Measurements from ENCODE around the gene NOP10.
"Not testable (repeated sequence)": the region's sequence is repeated elsewhere in the genome, so short reads cannot be mapped to it uniquely, and the experiment has no call there.

The NOP10 gene

DNA sequence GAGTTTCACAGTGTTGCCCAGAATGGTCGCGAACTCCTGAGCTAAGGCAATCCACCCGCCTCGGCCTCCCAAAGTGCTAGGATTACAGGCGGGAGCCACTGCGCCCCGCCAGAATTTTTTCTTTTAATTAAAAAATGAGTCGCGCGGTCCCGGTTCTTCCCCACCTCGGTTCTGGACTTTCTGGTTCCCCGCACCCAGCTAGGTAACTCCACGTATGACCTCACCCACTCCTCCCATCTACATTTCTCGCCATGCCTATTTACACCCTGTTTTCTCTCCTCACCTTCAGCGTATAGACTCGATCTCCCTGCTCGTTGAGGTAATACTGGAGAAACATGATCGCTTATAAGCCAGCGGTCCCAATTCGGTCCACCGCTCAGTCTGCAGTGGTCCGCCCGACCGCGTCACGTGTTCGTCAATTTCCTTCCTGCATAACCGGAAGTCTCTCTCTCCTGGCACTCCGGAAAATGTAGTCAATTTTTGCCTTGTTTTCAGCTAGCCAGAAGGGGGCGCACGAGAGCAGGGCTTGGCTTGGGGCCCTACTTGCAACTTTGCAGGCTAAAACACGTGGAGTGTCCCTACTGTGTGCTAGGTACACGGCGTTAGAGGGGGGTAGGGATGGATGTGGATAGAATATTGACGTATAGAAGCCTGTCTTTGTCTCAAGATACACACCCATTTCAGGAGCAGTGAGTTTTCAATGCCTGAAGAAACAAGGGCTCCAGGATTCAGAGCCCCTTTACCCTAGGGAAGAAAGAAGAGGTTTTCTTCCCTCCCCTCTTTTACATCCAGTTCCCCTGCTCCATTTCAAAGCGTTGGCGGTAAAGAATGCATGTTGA, at the start of gene NOP10, which contains the start of gene NUTM1:
TSS of gene NOP10 (minus strand) at position 400 of the 839 bp plus-strand sequence. CDS start at position 337, 63 bp downstream.
TSS of gene NUTM1 (plus strand) at position 579 of the 839 bp plus-strand sequence. CDS start 382 bp downstream, outside the sequence.
- DNase-seq (ENCODE audit: low spot score): peak; percentile 96

DNA sequence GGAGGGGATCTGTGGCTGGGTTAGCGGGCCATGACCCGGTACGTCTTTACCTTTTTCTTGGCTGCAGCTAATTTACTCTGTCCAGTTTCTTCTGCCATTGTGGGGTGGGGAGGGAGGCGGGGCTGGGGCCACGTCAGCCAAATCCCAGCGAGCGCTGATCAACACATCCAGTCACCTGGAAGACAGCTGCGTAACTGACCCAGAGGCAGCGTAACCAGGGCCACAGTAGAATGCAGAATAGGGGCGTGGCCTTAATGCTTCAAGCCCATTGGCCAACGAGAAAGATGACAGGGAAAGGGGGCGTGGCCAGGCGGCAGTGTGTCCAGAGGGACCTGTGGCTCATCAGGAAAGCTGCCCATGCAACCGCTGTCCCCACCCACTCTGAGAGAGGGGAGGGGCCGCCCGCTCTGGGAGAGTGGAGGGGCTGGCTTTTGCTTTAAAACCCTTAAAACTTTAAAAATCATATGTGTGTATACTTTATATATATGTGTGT, 46.7 kb upstream of the NOP10 start:
- DNase-seq (ENCODE audit: low spot score): not testable (repeated sequence)

DNA sequence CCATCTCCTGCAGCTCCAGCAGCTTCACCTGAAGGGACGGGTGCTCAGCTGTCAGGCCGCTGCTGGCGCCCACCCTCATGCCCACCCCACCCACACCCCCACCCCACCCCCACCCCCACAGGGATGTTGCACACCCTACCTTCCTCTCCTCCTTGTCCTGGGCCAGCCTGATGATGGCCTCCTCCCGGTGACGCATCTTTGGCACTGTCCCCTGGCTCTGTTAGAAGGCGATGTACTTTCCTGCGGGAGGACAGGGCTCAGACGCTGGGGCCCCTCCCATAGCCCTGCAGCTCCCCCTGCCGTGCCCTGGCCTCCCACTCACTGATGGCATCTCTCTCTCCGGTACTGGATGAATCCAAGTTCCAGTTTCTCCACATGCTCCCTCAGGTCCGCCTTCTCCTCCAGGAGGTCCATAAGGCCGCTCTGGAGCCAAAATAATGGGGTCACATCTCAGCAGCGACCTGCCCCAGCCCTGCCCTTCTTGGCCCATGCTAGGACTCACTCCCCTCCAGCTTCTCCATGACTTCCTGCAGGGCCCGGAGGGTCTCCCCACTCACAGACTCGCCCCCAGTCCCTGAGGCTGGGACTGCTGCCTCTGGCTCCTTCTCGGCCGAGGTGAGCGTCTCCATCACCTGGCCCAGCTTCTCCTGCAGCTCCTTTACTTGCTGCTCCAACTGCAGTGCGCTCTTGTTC, 39.0 kb upstream of the NOP10 start:
- DNase-seq (ENCODE audit: low spot score): not testable (repeated sequence)

DNA sequence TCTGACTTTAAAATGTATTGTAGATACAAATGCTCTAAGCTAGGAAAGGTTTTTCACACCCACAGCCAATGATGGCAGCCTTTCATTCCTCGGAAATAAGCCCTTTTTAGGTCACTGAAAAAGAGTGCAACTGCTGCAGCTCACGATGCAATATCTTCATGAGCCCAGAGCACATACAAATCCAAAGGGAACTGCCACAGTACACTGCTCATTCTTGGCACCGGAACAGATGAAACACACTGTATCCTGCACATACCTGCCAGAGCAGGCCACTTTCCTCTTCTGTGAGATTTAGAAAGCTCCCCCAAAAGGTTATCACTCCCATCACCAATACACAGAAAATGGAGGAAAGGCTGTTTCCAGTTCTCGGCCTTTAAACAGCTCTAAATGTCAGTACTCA, 37.6 kb upstream of the NOP10 start:
- not testable (repeated sequence) for DNase-seq (ENCODE audit: low spot score)

DNA sequence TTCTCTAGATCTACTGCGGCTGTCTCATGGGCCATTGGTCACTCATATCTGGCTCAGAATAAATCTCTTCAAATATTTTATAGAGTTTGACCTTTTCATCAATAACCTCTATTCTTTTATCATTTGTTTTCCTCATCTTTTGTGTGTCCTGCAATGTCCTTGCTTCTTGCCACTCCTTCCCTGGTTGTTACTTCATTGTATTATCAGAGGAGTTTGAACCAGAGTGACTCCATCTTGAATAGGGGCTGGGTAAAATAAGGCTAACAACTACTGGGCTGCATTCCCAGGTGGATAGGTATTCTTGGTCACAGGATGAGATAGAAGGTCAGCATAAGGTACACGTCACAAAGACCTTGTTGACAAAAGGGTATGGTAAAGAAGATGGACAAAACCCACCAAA, 33.9 kb upstream of the NOP10 start:
- no peak for DNase-seq (ENCODE audit: low spot score)

DNA sequence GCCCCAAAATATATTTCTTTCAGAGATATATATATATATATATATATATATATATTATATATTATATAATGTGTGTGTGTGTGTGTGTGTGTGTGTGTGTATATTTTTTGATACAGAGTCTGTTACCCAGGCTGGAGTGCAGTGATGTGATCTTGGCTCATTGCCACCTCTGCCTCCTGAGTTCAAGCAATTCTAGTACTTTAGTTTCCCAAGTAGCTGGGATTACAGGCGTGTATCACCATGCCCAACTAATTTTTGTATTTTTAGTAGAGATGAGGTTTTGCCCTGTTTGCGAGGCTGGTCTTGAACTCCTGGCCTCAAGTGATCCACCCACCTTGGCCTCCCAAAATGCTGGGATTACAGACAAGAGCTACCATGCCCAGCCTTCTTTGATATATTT, 32.6 kb upstream of the NOP10 start:
- DNase-seq (ENCODE audit: low spot score): not testable (repeated sequence)

DNA sequence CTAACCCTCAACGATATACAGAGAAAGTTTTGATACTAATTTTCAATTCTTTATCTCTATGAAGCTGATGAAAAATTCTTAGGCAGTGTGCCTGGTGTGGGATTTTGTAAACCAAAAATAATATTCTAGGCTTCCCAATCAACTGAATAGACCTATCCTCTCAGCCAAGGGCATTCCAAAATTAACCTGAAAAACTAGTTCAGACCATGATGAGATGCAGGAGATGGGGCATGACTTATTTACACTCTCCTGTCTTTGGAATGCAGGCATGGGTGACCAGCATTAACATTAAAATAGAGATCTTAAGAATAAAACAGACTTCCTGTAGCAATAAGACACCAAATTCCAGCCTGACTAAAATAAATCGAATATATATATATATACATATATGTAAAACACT, 31.9 kb upstream of the NOP10 start:
- no peak for DNase-seq (ENCODE audit: low spot score)

DNA sequence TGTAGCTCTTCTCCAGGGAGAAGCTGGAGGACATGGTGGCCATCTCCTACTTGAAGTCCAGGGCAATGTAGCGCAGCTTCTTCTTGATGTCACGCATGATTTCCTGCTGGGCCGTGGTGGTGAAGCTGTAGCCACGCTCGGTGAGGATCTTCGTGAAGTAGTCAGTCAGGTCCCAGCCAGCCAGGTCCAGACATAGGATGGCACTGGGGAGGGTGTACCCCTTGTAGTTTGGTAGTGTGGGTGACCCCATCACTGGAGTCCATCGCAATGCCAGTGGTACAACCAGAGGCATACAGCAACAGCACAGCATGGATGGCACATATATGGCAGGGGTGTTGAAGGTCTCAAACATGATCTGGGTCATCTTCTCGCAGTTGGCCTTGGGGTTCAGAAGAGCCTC, 31.0 kb upstream of the NOP10 start:
- DNase-seq (ENCODE audit: low spot score): no peak

DNA sequence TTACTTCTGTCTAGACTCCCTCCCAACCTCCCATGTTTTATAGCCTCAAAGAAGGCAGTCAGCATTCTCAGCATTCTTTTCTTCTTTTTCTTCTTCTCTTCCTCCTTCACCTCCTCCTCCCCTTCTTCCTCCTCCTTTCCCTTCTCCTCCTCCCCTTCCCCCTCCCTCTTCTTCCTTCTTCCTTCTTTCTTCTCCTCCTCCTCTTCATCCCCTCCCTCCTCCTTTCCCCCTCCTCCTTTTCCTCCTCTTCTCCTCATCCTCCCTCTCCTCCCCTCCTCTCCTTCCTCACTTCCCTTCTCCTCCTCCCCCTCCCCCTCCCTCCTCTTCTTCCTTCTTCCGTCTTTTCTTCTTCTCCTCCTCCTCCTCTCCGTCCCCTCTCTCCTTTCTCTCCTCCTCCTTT, 27.7 kb upstream of the NOP10 start:
- DNase-seq (ENCODE audit: low spot score): no peak

DNA sequence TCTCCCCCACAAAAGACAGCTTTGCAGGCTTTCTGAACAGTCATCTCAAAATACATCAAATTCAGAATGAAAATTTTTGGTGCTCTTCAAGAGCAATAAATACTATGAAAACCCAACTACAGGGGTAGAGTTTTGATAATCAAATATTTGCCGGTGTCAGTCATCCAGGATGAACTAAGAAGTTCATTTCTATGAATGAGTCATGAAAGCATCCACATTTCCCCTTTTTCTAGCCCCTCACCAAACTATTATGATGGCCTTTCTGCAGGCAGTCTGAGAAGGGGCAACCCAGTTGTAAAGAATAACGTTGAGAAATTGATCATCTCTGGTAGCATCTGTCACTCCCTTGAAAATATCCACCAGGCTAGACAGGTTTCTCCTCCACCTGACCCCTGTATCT, 27.2 kb upstream of the NOP10 start:
- DNase-seq (ENCODE audit: low spot score): no peak

DNA sequence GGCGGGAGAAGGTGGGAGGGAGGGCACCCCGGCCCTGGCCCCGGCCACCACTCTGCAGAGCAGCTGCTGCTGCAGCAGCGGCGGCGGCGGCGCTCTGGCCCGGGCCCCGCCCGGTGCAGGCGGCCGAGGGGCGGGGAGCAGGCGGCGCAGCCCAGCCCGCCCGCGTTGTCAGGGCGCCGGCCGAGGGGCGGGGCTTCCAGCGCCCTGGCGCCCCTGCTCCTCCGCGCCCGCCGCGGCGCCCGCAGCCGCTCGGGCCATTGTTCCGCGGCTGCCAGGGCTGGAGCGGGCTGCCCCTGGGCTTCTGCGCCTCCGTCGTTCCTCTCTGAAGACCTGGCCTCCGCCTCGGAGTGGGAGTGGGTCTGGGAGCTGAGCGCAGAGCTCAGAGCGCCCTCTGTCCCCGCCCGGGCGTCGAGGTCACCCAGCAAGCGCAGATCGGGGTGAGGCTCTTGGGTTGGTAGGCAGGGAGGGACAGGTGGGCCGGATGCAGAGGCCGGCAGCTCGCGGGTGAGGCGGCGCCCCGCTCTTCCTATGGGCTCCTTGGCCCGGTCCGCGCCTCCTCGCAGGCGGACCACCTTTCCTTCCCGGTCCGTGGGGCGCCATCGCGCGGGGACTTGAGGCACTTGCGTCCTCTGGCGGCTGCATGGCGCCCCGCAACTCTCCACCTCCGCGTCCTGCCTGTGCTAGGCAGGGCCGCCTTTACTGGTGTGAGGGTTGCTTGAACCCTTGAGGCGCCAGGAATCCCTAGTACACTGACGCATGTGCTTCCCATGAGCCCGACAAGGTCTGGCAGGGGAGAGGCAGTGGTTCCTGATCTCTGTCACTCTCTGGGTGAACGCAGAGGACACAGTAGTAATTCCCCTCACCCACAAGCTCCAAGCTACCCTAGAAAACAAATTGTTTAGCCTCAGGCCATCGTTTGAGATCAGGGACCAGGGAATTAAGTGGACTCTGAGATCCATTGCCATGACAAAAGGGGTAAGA, 24.5 kb upstream of the NOP10 start, which contains the start of gene LPCAT4:
TSS of gene LPCAT4 (minus strand) at position 96 of the 981 bp plus-strand sequence. CDS start 96 bp downstream, outside the sequence.
- peak; percentile 88 for DNase-seq (ENCODE audit: low spot score)

DNA sequence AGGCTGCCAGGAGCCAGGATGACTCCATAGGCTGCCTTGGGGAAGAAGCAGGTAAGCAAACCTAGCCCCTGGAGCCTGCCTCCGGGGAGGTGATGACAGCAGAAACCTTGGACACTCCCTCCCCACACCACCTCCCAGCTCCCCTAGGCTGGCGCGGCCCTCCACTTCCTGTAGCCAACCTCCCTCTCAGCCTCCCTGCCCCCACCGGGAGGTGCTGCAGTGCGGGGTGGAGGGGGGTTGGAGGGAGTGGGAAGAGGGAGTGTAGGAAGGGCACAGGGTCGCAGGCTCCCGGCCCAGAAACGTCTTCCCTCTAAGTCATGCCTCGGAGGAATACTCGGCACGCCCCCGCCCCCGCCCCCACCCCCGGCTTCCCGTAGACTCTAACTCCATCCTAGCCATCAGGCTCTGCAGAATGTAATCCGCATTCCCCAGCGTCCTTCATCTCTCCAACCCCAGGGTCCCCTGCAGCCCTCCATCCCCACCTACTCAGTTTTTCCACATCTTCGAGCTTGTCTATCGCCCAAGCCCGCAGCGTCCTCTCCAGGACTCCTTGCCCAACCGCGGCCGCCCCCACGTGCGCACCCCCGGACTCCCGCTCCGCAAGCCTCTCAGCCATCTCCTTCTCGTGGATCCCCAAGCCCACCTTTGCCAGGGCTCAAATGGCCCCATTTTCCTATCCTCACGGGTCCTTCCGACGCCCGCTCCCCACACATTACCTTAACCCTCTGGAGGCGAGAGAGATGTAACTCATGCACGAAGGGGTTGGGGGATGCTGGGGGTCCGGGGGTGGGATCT, 23.5 kb upstream of the NOP10 start:
- peak; percentile 68 for DNase-seq (ENCODE audit: low spot score)

DNA sequence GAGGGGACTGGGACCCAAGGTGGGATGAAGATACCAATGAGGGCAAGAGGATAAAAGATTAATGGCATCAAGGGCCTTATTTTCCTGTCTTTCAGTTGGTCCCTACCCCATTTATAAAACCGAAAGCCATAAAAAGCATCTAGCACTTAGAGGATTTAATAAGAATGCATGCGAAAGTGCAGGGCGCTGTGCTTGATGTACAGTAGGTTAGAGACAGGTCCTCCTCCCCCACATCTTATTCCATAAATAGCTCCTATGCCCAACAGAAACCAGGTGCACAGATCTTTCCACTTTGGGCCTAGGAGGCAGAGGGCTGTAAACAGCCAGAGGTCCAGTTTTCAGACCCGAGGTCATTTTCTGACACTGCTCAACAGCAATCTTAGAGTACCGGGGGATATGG, 22.9 kb upstream of the NOP10 start:
- DNase-seq (ENCODE audit: low spot score): no peak

DNA sequence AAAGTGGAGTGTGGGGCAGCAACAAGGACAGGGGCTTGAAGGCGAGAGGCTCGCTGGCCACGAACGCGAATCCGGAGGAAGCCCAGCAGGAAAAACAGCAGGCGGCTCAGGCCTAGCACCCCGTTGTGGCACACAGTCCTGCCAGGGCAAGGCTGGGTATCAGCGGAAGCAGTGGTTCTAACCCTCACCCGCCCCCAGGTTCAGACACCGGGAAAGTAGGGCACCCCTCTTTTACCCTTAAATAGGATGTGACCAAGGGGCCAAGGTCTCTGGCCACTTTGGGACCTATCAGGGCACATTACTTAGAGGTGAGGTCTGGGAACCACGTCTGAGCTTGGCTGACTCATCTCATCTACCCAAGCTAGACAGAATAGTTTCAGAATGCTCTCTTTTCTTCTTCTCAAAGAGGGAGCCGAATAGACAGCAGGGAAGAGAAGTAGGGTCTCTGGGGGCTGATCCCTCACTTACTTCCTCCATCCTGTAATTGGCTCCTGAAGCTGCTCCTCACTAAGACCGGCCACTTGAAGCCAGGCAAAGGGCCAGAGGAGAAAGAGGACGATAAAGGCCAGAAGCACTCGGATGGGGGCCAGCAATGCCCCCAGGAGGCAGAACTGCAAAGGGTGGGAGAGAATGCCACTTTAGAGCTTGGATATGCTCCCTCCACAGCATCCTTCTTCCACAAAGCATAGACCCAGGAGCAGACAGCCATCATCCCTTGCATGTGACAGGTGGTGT, 22.3 kb upstream of the NOP10 start:
- DNase-seq (ENCODE audit: low spot score): no peak

DNA sequence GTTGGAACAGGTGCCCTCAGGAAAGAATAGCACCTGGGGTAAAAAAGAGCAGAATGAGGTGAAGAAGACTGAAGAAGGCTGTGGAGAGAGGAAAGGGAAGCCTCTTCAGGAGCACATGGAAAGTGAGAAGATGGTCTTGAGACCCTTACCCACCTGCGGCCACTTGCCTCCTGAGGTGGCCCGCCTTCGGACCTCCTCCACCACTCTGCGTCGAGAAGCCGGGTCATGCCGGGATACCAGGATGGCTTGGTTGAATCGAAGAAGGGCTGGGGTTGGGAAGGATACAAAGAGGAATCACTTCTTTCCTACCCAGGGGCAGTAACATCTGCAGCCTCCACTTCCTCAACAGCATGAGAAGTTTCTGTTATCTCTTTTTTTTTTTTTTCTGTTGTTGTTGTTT, 21.1 kb upstream of the NOP10 start:
- DNase-seq (ENCODE audit: low spot score): no peak

DNA sequence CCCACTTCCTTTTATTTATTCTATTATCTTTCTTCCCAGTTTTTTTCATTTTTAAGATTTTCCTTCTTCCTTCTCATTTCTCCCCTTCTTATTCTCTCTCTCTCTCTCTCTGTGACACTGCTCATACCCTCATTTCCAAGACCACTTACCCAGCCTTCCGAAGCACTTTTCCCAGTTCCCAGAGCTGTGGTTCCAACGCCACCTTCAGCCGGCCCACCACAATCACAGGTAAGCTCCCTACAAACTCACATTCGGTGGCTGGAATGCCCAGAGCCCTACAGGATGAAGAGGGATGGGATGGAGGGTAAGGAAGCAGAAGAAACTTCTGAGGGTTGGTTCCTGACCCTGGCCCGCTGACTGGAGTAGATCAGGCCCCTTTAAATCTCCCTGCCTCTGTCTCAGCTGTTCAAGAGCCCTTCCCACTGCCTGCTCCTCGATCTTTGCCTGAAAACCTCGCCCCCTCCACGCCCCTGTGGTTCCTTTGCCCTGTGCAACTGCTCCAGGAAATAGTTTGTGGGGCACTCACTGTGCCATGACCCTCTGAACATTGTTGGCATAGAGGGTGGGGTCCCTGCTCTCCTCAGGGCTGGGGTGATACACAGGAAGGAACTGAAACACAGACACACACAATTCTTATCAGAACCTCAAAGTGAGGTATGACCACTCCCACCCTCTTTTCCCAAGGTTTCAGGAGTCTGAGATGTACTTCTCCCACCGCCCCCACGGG, 19.3 kb upstream of the NOP10 start:
- DNase-seq (ENCODE audit: low spot score): no peak

DNA sequence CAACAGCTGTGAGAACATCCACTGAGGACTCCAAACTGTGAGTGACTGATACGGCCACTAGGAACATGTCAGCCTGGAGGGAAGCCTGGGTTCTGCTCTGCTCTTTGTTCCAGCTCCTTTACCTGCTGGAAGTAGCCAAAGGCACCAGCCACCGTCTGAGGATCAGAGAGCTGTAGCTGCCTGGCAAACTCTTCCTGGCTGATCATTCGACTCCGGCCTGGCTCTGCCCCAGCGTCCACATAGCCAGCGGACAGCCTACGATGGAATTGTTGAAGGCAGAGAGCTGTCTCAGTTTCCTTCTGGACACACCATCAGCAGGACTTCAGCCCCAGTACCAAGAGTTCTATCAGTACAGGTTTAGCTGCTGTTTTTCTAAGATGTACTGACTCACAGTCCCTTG, 18.3 kb upstream of the NOP10 start:
- no peak for DNase-seq (ENCODE audit: low spot score)

DNA sequence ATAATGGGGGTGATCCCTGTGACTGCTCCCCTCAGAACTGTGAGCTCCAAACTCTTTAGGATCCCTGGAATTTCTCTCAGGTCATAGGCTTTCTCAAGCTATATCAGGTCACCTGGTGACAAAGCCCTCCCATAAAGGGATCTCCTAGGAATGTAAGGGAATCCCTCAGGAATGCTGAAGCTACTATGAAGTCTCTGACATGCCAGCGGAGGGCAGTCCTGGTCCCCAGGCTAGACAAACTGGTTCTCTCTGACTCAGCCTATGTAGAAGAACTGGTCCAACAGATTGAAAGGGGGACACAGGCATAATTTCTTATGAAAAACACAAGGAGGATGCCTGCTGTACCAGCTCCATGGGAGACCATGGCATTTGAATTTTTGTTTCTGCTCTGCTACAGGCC, 17.4 kb upstream of the NOP10 start:
- peak; percentile 41 for DNase-seq (ENCODE audit: low spot score)

DNA sequence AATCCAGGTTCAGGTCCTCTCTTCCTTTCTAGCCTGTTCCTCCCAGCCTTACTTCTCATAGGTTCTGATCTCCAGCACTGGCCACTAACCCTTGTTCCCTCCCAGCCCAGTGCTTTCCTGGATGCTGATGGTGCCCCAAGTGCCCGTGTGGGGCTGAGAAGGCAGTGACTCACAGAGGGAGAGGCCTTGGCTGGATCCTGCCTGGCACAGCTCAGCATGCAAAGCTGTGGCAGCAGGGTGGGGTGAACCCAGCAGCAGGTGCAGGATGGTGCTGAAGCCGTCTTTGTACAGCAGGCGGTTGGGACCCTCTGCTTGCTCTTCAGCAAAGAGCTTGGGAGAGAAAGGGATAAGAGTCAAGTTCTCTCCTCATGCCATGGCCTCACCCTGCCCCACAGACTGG, 16.5 kb upstream of the NOP10 start:
- DNase-seq (ENCODE audit: low spot score): no peak

DNA sequence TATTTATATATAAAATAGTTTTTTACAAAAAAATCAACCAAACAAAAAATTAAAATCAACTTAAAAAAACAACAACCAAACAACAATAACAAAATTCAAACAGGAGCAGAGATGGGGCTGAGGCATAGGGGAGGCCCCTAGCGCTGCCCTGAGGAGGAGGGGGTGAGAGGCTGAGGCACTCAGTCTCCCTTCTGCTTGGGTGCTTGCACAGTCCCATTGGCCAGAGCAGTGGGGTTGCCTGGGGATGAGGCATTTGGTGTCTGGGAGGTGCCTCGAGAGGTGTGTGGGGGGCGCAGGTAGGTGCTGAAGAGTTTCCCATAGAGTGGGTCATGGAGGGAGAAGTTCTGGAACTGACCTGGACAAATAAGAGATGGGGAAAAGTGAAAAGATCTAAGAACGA, 16.0 kb upstream of the NOP10 start:
- DNase-seq (ENCODE audit: low spot score): no peak

All from RKO (cell line).